Keratinocyte (primary cell): ENCODE data around the gene ELP6. TPM values are rescaled to one million over a fixed set of nuclear protein-coding genes. Genes with fewer than 3 reads are reported as not detected.

Experiments used
- DNase-seq: peaks from one replicate; pipeline ENCODE4 v3.0.0-alpha.2; 2011; ENCODE audit warnings: low read depth, missing footprints, low spot score
- FAIRE-seq: peaks from 2 replicates; lab custom pipeline; 2011; peaks lifted over from hg19 to GRCh38; lab: Jason Lieb, UNC
- H2AFZ ChIP-seq: 2 replicates; pipeline ENCODE4 v1.6.0; 2012; ENCODE audit warnings: low read length, control low read depth, inconsistent platforms; ENCODE audit not compliant: control insufficient read depth
- H3K27ac ChIP-seq: 2 replicates; pipeline ENCODE4 v1.5.1; 2011; ENCODE audit warnings: low read length; ENCODE audit not compliant: control insufficient read depth, insufficient read depth
- H3K27me3 ChIP-seq: 3 replicates; pipeline ENCODE4 v1.6.0; 2011; ENCODE audit warnings: low read length; ENCODE audit not compliant: control insufficient read depth, insufficient read depth; ENCODE audit errors: extremely low read depth
- H3K36me3 ChIP-seq, 2 experiments: 2 replicates in 1 of 2; 3 replicates in 1 of 2; pipeline ENCODE4 v1.5.1; 2011; ENCODE audit warnings: low read length in 2 of 2, mild to moderate bottlenecking in 1 of 2; ENCODE audit not compliant: control insufficient read depth in 2 of 2, insufficient read depth in 2 of 2; ENCODE audit errors: extremely low read depth in 1 of 2
- H3K4me1 ChIP-seq: 3 replicates; pipeline ENCODE4 v1.5.1; 2011; ENCODE audit warnings: low read length; ENCODE audit not compliant: control insufficient read depth, insufficient read depth; ENCODE audit errors: extremely low read depth
- H3K4me2 ChIP-seq: 3 replicates; pipeline ENCODE4 v1.6.0; 2011; ENCODE audit warnings: low read depth, low read length; ENCODE audit not compliant: control insufficient read depth, insufficient read depth; ENCODE audit errors: extremely low read depth
- H3K4me3 ChIP-seq, 3 experiments: fragments of 200-600 bp in 1 of 3; sonication (generic) in 1 of 3; 2 replicates in 2 of 3; 3 replicates in 1 of 3; pipeline ENCODE4 v1.5.1; 2011 to 2016; ENCODE audit warnings: low read length in 3 of 3, mild to moderate bottlenecking in 3 of 3, control low read depth in 2 of 3, inconsistent platforms in 1 of 3, low read depth in 1 of 3, mixed read lengths in 1 of 3, mixed run types in 1 of 3, moderate library complexity in 1 of 3; ENCODE audit not compliant: control insufficient read depth in 2 of 3, insufficient read depth in 2 of 3; ENCODE audit errors: extremely low read depth in 1 of 3
- H3K79me2 ChIP-seq: 2 replicates; pipeline ENCODE4 v1.6.0; 2012; ENCODE audit warnings: low read length; ENCODE audit not compliant: control insufficient read depth, insufficient read depth
- H3K9ac ChIP-seq: 3 replicates; pipeline ENCODE4 v1.6.0; 2011; ENCODE audit warnings: low read length; ENCODE audit not compliant: control insufficient read depth, insufficient read depth; ENCODE audit errors: extremely low read depth
- H3K9me1 ChIP-seq: 3 replicates; pipeline ENCODE4 v1.6.0; 2011; ENCODE audit warnings: low read length; ENCODE audit not compliant: control insufficient read depth, insufficient read depth; ENCODE audit errors: extremely low read depth
- H3K9me3 ChIP-seq: 2 replicates; pipeline ENCODE4 v1.5.1; 2012; ENCODE audit warnings: low read depth, low read length; ENCODE audit not compliant: control insufficient read depth
- H4K20me1 ChIP-seq: 3 replicates; pipeline ENCODE4 v1.6.0; 2011; ENCODE audit warnings: low read length; ENCODE audit not compliant: control insufficient read depth, insufficient read depth; ENCODE audit errors: extremely low read depth
- CTCF ChIP-seq, 3 experiments: IDR thresholded peaks in 1 of 3; conservative IDR thresholded peaks in 1 of 3; optimal IDR thresholded peaks in 1 of 3; 2 replicates in 2 of 3; 3 replicates in 1 of 3; pipeline versions ENCODE3 to v1.5.1; 2011; ENCODE audit warnings: low read length in 3 of 3, mild to moderate bottlenecking in 3 of 3, moderate library complexity in 2 of 3, control low read depth in 1 of 3, inconsistent platforms in 1 of 3; ENCODE audit not compliant: insufficient read depth in 2 of 3; ENCODE audit errors: extremely low read depth in 1 of 3
- EZH2 ChIP-seq: IDR thresholded peaks from one replicate; pipeline ENCODE4 v1.6.1; 2012; ENCODE audit warnings: inconsistent platforms, mild to moderate bottlenecking, low read length, moderate library complexity
- dilution Hi-C: fragments of 300-500 bp; cut with MboI; formaldehyde crosslinking; loops from one replicate; pipeline ENCODE4 v1.7.0; 2020; ENCODE audit warnings: low sequenced_read_pairs; ENCODE audit not compliant: extremely low pct_ligation_motif_present
- polyA plus RNA-seq, 5 experiments: library from polyadenylated mRNA; depleted of rRNA in 3 of 5; stranded (reverse) in 3 of 5; stranded (forward) in 1 of 5; unstranded in 1 of 5; fragments of >200 nt; gene quantifications; 1 replicate in 1 of 5; 2 replicates in 3 of 5; 3 replicates in 1 of 5; pipeline versions ENCODE4 v1.2.1 to v1.2.3, GENCODE V29; 2011 to 2012; ENCODE audit warnings: missing spikeins in 2 of 5, low read depth in 1 of 5, low replicate concordance in 1 of 5

ELP6 gene
- polyA plus RNA-seq, 1 donor (not counting 4 experiments of a cell fraction or from before 2014, with no cell fraction given): 65.8 TPM

DNA sequence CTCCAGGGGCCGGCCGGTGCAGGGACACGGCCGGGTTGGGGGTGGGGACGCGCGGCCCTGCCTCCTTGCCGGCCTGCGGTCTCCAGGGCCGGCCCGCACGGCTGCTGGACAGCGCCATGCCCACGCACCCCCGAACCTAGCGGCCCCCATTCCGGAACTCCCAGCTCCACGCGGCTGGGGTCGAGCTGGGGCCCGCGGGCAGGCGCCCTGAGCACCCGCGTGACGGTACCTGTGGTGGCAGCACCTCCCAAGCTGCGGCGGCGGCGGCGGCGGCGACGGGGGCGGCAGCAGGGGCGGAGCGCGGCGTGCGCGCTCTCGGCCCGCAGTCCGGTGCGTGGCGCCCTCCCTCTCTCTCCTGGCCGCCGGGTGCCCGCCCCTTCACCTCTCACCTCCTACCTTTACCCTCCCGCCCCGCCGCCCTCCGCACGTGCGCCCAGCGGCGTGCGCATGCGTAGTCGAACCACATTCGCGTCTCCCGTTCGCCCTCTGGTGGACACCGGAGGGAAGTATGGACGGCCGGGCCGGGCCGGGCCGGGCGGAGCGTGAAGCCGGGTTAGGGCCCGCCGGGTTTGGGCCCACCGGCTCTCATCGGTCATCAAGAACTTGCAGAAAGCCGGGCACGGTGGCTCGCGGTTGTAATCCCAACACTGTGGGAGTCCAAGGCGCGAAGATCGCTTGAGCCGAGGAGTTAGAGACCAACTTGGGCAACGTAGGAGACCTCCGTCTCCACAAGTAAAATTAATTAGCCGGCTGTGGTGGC, 37.8 kb downstream of the ELP6 start, which contains the start of gene SCAP:
TSS of gene SCAP (minus strand) at position 372 of the 760 bp plus-strand sequence. CDS start 32,948 bp downstream, outside the sequence.
- H4K20me1 ChIP-seq: no peaks in the 10 kb centered on the region
- no peaks in the 10 kb centered on the region for H3K36me3 ChIP-seq
- no peak for FAIRE-seq
- peak within 1 kb of the TSS; percentile 86 to 99 (median 97) for H3K4me3 ChIP-seq
- peak within 1 kb of the TSS; percentile 83 for H3K4me2 ChIP-seq
- no peaks in the 10 kb centered on the region for H3K27me3 ChIP-seq
- peak within 1 kb of the TSS; percentile 69 for H3K27ac ChIP-seq
- H3K9ac ChIP-seq: peak within 1 kb of the TSS; percentile 89
- no peak for DNase-seq
- H3K9me1 ChIP-seq: no peaks in the 10 kb centered on the region
- peaks cover 38% of the 10 kb centered on the region for H3K79me2 ChIP-seq
- TF ChIP-seq CTCF (optimal IDR thresholded peaks at IDR 0.05 in 1 of 3, IDR thresholded peaks at IDR 0.05 in 1 of 3, conservative IDR thresholded peaks at IDR 0.05 in 1 of 3; ENCODE audit: extremely low read depth in 1 of 3, insufficient read depth in 2 of 3, low read length in 3 of 3) (peak; percentile 56 to 92 (median 91)), EZH2 (no peak)
- H3K9me3 ChIP-seq: no peaks in the 10 kb centered on the region
- H2AFZ ChIP-seq: peak within 1 kb of the TSS; percentile 85
- dilution Hi-C loops: no loop called here
- H3K4me1 ChIP-seq: peaks cover 17% of the 10 kb centered on the region

DNA sequence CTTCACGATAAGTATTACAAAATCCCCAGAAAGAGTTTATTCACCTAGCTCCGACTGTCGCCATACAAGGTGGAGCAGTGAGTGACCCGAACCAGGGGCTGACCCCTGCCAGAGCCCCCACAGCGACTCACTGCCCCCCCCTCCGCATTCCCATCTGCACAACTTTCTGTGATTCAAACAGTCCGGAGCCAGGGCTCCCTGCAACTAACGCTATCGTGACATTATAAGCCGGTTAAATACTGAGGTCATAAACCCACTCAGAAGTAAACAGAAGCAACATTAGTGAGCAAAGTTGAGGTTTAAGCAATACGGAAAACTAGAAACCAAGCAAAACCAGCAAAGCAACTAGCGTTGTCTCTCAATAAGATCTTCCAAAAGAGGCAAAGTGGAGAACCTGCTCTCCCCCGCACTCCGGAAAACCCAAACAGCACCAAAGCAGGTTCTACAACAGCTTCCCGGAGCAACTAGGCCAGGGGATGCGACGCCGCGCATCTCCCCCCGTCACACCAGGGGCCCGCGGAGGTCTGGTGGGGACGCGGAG, 38.4 kb downstream of the ELP6 start:
- no peaks in the 10 kb centered on the region for H3K36me3 ChIP-seq
- no peaks in the 10 kb centered on the region for H3K9me3 ChIP-seq
- no peaks in the 10 kb centered on the region for H3K9me1 ChIP-seq
- peak overlapping the region; percentile 83 for H3K4me2 ChIP-seq
- H3K4me3 ChIP-seq: peak overlapping the region; percentile 86 to 99 (median 97)
- peak overlapping the region; percentile 69 for H3K27ac ChIP-seq
- peaks cover 44% of the 10 kb centered on the region for H3K79me2 ChIP-seq
- peaks cover 17% of the 10 kb centered on the region for H3K4me1 ChIP-seq
- TF ChIP-seq CTCF (optimal IDR thresholded peaks at IDR 0.05 in 1 of 3, IDR thresholded peaks at IDR 0.05 in 1 of 3, conservative IDR thresholded peaks at IDR 0.05 in 1 of 3; ENCODE audit: extremely low read depth in 1 of 3, insufficient read depth in 2 of 3, low read length in 3 of 3) (no peak), EZH2 (no peak)
- DNase-seq (no peak), FAIRE-seq (no peak)
- H3K9ac ChIP-seq: peak overlapping the region; percentile 89
- dilution Hi-C loops: no loop called here
- H3K27me3 ChIP-seq: no peaks in the 10 kb centered on the region
- no peaks in the 10 kb centered on the region for H4K20me1 ChIP-seq
- H2AFZ ChIP-seq: peak overlapping the region; percentile 68
